HEK293T (cell line): ENCODE measurements around the gene ADGRD1.
"Not testable (repeated sequence)": the region's sequence is repeated elsewhere in the genome, so short reads cannot be mapped to it uniquely, and the experiment has no call there.

Source experiments
- CTCF ChIA-PET: fragments of 350-600 bp; formaldehyde crosslinking; extraction: SDS; loops from one replicate; lab custom pipeline; 2021; ENCODE audit warnings: antibody characterized with exemption, inconsistent platforms; lab: Yijun Ruan, JAX
- POLR2A ChIA-PET: fragments of 350-600 bp; formaldehyde crosslinking; extraction: SDS; loops from one replicate; lab custom pipeline; 2020; ENCODE audit warnings: antibody characterized with exemption, inconsistent platforms; lab: Yijun Ruan, JAX
- DNase-seq: peaks from one replicate; pipeline ENCODE4 v3.0.0; 2012; ENCODE audit warnings: mixed read lengths; ENCODE audit errors: extremely low spot score
- ARNT ChIP-seq: fragments of 450-650 bp; IDR thresholded peaks from 2 replicates; pipeline ENCODE4 v1.6.1; 2017; ENCODE audit warnings: mild to moderate bottlenecking
- BHLHE40 ChIP-seq: fragments of 450-650 bp; IDR thresholded peaks from 2 replicates; pipeline ENCODE4 v1.6.1; 2016; ENCODE audit warnings: mild to moderate bottlenecking, moderate library complexity, borderline replicate concordance
- CTBP1 ChIP-seq: fragments of 450-650 bp; IDR thresholded peaks from 2 replicates; pipeline ENCODE4 v1.6.1; 2016; ENCODE audit warnings: borderline replicate concordance
- ELF4 ChIP-seq: fragments of 450-650 bp; IDR thresholded peaks from 2 replicates; pipeline ENCODE4 v1.6.1; 2017; ENCODE audit warnings: antibody characterized with exemption
- FOXA1 ChIP-seq: fragments of 450-650 bp; IDR thresholded peaks from 2 replicates; pipeline ENCODE4 v1.6.1; 2016; ENCODE audit warnings: mild to moderate bottlenecking
- FOXK2 ChIP-seq: fragments of 450-650 bp; IDR thresholded peaks from 2 replicates; pipeline ENCODE4 v1.6.1; 2016; ENCODE audit warnings: mild to moderate bottlenecking
- FOXM1 ChIP-seq: fragments of 450-650 bp; IDR thresholded peaks from 2 replicates; pipeline ENCODE4 v1.6.1; 2017; ENCODE audit warnings: mild to moderate bottlenecking, borderline replicate concordance
- HDGF ChIP-seq: fragments of 450-650 bp; IDR thresholded peaks from 2 replicates; pipeline ENCODE4 v1.6.1; 2017; ENCODE audit warnings: antibody characterized with exemption, borderline replicate concordance
- L3MBTL2 ChIP-seq: fragments of 450-650 bp; conservative IDR thresholded peaks from 2 replicates; pipeline ENCODE4 v1.6.1; 2016; ENCODE audit warnings: mild to moderate bottlenecking
- LEF1 ChIP-seq: fragments of 450-650 bp; IDR thresholded peaks from 2 replicates; pipeline ENCODE4 v1.6.1; 2017; ENCODE audit warnings: mild to moderate bottlenecking, borderline replicate concordance
- NFRKB ChIP-seq: fragments of 450-650 bp; IDR thresholded peaks from 2 replicates; pipeline ENCODE4 v1.6.1; 2016; ENCODE audit warnings: mild to moderate bottlenecking, moderate library complexity
- SP1 ChIP-seq: fragments of 450-650 bp; IDR thresholded peaks from 2 replicates; pipeline ENCODE4 v1.6.1; 2017
- SUZ12 ChIP-seq: fragments of 450-650 bp; IDR thresholded peaks from 2 replicates; pipeline ENCODE4 v1.6.1; 2016; ENCODE audit warnings: mild to moderate bottlenecking
- TARDBP ChIP-seq: fragments of 450-650 bp; IDR thresholded peaks from 2 replicates; pipeline ENCODE4 v1.6.1; 2016
- ZNF384 ChIP-seq: fragments of 450-650 bp; IDR thresholded peaks from 2 replicates; pipeline ENCODE4 v1.6.1; 2016
- TF ChIP-seq, protein P1 (sequence below): fragments of 450-650 bp; IDR thresholded peaks from 2 replicates; pipeline ENCODE4 v1.6.1; 2016

Gene ADGRD1

DNA sequence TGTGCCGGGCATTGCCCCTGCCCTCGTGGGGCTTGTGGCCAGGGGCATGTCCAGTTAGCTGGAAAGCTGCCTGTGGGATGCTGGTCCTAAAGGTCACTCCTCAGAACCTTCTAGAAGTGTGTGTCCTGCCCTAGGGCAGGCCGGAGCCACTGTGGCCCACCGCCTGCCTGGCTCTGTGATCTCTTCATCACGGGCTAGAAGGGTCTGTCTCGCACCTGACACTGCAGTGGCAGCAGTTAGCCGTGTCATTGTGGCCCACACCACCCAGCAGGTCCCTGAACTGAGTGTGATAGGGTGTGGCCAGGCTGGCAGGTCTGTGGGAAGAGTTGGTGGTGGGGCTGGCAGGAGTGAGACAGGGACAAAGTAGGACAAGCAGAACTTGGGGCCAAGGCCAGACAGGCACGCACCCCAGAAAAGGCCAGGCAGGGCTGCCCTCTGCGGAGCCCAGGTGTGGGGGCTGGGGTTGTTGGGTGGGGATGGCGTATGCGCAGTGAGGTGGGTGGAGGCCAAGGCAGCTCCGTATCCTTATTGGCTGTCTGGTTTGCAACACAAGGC is 41.2 kb downstream of the ADGRD1 start:
- no peak for TF ChIP-seq SUZ12
- no peak for TF ChIP-seq FOXA1
- TF ChIP-seq L3MBTL2 = no peak
- no peak for TF ChIP-seq BHLHE40
- no peak for TF ChIP-seq ELF4
- no peak for TF ChIP-seq TARDBP
- TF ChIP-seq, protein P1, sequence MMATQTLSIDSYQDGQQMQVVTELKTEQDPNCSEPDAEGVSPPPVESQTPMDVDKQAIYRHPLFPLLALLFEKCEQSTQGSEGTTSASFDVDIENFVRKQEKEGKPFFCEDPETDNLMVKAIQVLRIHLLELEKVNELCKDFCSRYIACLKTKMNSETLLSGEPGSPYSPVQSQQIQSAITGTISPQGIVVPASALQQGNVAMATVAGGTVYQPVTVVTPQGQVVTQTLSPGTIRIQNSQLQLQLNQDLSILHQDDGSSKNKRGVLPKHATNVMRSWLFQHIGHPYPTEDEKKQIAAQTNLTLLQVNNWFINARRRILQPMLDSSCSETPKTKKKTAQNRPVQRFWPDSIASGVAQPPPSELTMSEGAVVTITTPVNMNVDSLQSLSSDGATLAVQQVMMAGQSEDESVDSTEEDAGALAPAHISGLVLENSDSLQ = no peak
- TF ChIP-seq LEF1 = no peak
- no peak for TF ChIP-seq CTBP1
- TF ChIP-seq ZNF384 = no peak
- TF ChIP-seq SP1 = no peak
- TF ChIP-seq FOXK2 = no peak
- TF ChIP-seq NFRKB = no peak
- no peak for DNase-seq
- CTCF ChIA-PET = no interaction called here
- POLR2A ChIA-PET = no interaction called here

DNA sequence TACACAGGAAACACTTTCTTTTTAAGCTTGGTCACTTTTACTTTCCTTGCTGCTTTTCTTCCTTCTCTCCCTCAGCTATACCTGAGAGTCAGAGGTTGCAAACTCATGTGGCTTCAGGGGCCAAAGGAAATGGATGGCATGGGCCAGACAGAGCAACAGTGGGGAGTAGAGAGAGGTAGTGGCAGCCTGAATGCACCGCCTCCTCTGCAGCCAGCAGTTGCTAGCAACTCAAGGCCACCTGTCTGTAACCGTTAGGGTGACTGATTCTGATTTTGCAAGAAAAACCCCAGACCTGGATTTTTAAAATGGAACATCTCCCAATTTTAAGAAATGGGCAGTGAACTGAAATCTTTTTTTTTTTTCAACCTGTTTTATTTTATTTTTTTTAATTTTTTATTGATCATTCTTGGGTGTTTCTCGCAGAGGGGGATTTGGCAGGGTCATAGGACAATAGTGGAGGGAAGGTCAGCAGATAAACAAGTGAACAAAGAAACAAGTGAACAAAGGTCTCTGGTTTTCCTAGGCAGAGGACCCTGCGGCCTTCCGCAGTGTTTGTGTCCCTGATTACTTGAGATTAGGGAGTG is 41.8 kb downstream of the ADGRD1 start:
- POLR2A ChIA-PET, CTCF ChIA-PET, DNase-seq: not testable (repeated sequence)

DNA sequence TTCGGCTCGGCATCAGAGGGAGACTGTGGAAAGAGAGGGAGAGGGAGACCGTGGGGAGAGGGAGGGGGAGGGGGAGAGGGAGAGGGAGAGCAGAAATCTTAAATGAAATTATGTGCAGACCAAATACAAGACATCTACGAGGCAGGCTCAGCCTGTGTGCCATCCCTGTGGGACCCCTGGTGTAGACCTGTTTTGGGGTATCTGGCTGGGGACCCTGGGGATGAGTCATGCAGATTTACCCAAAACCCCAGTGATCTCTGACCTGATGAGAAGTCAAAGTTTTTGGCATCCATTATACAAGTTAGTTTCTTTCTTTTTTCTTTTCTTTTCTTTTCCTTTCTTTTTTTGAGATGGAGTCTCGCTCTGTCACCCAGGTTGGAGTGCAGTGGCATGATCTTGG is 44.4 kb downstream of the ADGRD1 start:
- ChIA-PET POLR2A (no interaction called here), CTCF (no interaction called here)
- TF ChIP-seq SUZ12 (no peak), HDGF (no peak), ZNF384 (no peak), L3MBTL2 (no peak), LEF1 (no peak), FOXK2 (no peak), ARNT (no peak), CTBP1 (no peak), FOXM1 (no peak), TARDBP (no peak), BHLHE40 (no peak)
- no peak for DNase-seq

DNA sequence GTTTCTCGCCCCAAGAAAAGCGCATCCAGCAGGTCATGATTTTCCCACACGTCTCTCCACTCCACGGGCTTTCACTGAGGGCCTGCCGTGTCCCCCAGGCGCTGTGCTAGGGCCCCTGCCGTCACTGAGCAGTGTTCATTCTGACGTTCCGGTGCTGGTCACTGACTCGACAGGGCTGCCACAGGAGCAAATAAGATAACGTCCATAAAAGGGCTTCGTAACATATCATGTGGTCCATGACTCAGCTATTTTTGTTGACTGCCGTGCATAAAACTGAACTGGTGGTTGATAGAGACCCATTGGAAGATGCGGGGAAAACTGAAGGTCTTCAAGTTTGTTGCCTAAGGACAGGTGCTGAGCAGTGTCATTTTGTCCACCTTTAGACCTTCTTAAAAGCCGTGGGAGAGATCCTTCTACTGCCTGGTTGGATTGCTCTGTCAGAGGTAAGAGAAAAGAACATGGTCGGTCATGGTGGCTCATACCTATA is 46.3 kb downstream of the ADGRD1 start:
- ChIA-PET CTCF (no interaction called here), POLR2A (no interaction called here)
- no peak for DNase-seq
- TF ChIP-seq, protein P1 = no peak
- TF ChIP-seq L3MBTL2 (no peak), ZNF384 (no peak), CTBP1 (no peak), FOXK2 (no peak), ELF4 (no peak), SUZ12 (no peak), ARNT (no peak), LEF1 (no peak), NFRKB (no peak), HDGF (no peak), BHLHE40 (no peak), FOXA1 (no peak), SP1 (no peak), FOXM1 (no peak), TARDBP (no peak)

DNA sequence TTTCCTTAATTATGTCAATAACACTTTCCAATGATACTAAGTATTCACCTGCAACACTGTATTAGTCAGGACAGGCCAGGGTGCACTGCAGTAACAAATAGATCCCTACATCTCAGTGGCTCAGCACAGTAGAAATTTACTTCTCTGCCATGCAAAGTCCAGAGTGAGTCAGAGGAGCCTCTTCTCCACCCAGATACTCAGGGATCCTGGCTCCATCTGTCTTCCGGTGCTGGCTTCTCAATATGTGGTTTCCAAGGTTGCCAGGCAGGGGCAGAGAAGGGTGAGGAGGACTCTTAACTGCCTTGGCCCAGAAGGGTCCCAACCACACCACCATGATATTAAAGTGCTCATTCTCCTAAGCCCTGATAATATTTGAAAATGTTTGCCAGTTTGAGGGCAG is 47.8 kb downstream of the ADGRD1 start:
- TF ChIP-seq L3MBTL2 = no peak
- no peak for TF ChIP-seq ZNF384
- no peak for TF ChIP-seq FOXA1
- TF ChIP-seq SP1 = no peak
- no peak for TF ChIP-seq ELF4
- TF ChIP-seq FOXK2 = no peak
- TF ChIP-seq, protein P1 = no peak
- TF ChIP-seq HDGF = no peak
- ChIA-PET CTCF (no interaction called here), POLR2A (no interaction called here)
- no peak for DNase-seq

DNA sequence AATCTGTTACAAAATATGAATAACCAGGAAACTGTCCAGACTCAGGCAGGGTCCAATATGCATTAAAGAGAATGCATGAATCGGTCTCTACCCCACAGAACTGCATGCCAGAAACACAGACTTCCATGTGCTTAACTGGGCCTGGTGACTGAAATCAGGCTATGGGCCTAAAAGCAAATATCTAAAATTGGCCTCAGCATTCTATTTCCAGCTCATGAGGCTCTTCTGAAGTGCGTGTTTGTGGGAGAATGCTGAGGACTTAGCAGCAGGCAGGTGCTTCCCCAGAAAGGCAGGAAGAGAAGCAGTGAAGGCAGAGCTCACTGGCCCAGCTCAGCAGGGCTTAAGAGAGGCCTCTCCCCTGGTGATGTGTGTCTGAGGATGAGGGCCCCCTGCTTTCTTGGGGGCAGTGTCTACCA is 48.5 kb downstream of the ADGRD1 start:
- POLR2A ChIA-PET = no interaction called here
- TF ChIP-seq LEF1 = no peak
- TF ChIP-seq, protein P1 = no peak
- TF ChIP-seq L3MBTL2 = no peak
- no peak for TF ChIP-seq TARDBP
- no peak for TF ChIP-seq SUZ12
- TF ChIP-seq BHLHE40 = no peak
- TF ChIP-seq FOXA1 = no peak
- TF ChIP-seq FOXM1 = no peak
- no peak for TF ChIP-seq CTBP1
- no peak for TF ChIP-seq ZNF384
- no peak for TF ChIP-seq SP1
- TF ChIP-seq ARNT = no peak
- DNase-seq = no peak
- CTCF ChIA-PET = no interaction called here
